ENCODE results near the gene HECTD2.
A peak's percentile ranks its signal among the peaks of the same experiment; 100 is the strongest.
"Not testable (repeated sequence)": the region's sequence is repeated elsewhere in the genome, so short reads cannot be mapped to it uniquely, and the experiment has no call there.

The HECTD2 gene

GRCh38 chr10:91537614-91538383 is 127.7 kb downstream of the HECTD2 start:
- no peak for DNase-seq (ENCODE audit: low spot score)

DNA sequence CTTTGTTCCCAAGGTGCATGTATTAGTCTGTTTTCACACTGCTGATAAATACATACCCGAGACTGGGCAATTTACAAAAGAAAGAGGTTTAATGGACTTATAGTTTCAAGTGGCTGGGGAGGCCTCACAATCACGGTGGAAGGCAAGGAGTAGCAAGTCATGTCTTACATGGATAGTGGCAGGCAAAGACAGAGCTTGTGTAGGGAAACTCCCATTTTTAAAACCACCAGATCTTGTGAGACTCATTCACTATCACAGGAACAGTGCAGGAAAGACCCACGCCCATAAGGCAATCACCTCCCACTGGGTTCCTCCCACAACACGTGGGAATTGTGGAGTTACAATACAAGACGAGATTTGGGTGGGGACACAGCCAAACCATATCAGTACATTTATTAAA is 129.8 kb downstream of the HECTD2 start:
- no peak for DNase-seq (ENCODE audit: low spot score)

DNA sequence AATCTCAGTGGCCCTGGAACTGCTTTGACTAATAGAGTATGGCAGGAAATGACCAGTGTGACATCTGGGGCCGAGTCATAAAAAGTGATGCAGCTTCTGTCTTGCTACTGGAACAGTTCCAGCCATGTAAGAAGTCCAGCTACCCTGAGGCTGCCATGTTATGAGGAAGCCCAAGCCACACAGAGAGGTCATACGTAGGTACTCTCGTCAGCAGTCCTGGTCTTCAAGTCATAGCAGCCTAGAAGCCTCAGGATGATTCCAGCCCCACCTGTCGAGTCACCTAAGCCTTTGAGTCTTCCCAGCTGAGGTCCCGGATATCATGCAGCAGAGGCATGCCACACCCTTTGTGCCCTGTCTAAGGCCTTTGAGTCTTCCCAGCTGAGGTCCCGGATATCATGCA is 130.6 kb downstream of the HECTD2 start:
- no peak for DNase-seq (ENCODE audit: low spot score)

DNA sequence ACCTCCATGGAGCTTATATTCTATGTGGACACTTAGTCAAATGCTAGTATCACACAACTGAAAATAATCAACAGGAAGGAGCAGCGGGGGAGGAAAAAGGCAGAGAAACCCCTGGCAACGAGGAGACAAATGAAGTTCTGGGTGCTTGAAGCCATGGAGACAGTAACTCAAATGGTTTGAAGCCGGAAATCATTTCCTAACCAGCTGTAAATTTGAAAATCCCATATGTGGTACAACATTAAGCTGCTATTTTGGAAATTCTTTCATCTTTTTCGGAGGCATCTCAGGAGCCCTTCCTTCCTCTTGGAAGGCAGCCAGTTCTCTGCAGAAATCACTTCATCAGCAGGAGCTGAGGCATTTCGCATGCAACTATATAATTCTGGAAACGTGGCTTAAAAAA is 131.3 kb downstream of the HECTD2 start:
- DNase-seq (ENCODE audit: low spot score) = no peak

- no peak for DNase-seq (ENCODE audit: low spot score)
Observed at GRCh38 chr10:91545384-91545783, 135.2 kb downstream of the HECTD2 start.

DNA sequence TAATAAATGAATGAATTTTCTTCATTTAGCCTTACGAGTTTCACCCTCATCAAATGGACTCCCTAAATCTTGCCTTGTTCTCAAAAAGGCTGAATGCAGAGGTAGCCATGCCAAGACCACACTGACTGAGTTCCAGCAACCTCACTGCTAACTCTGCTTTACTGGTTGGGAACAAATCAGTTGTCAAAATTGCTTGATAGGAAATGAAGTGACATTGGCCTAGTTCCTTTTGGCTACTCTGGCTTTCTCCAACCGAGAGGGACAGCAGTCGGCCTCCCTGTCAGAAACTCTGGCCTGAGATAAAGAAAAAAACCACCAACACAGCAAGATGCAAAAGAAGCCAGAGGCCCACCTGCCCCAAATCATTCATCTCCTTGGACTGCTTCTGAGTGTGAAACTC is 135.7 kb downstream of the HECTD2 start:
- no peak for DNase-seq (ENCODE audit: low spot score)

- DNase-seq (ENCODE audit: low spot score) = no peak
Observed at GRCh38 chr10:91549262-91549661, 139.1 kb downstream of the HECTD2 start.

DNA sequence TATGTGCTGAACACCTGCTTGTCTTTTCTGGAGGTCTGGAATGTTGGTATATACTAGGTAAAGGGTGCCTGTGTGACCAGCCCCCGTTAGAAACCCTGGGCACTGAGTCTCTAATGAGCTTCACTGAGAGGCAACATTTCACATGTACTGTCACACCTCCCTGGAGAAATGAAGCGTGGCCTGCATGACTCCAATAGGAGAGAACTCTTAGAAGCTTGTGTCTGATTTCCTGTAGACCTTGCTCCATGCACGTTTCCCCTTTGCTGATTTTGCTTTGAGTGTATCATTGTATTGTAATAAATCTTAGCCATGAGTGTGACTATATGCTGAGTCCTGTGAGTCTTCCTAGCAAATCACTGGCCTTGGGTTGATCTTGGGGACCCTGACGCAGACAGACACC is 139.9 kb downstream of the HECTD2 start:
- no peak for DNase-seq (ENCODE audit: low spot score)

GRCh38 chr10:91551856-91552255 is 141.7 kb downstream of the HECTD2 start:
- DNase-seq (ENCODE audit: low spot score) = peak; percentile 63

GRCh38 chr10:91552274-91553095 is 142.3 kb downstream of the HECTD2 start:
- DNase-seq (ENCODE audit: low spot score) = no peak

GRCh38 chr10:91555455-91555854 is 145.3 kb downstream of the HECTD2 start:
- DNase-seq (ENCODE audit: low spot score) = no peak

GRCh38 chr10:91556691-91557566 is 146.8 kb downstream of the HECTD2 start:
- DNase-seq (ENCODE audit: low spot score) = no peak

DNA sequence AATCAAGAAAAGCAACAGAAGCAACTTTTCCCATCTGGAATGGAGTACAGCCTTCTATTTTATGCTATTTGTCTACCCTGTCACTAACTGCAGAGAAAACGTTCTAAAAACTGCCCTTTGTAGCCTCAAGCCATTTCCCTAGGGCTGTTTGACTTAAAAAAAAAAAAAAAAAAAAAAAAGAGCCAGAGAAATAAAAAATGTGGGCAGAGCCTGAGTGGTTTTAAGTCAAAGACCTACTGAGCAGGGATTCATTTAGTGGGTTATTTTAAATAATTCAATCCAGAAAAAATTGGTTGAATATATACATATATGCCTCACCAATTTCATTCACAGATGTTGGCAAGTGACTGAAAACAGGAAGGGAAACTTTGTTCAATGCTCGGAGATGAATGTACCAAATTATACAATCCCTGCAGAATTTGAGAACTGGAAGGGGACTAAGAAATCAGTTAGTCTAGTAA is 147.5 kb downstream of the HECTD2 start:
- no peak for DNase-seq (ENCODE audit: low spot score)

- no peak for DNase-seq (ENCODE audit: low spot score)
Observed at GRCh38 chr10:91558473-91558872, 148.3 kb downstream of the HECTD2 start.

GRCh38 chr10:91559169-91559568 is 149.0 kb downstream of the HECTD2 start:
- DNase-seq (ENCODE audit: low spot score) = no peak

- no peak for DNase-seq (ENCODE audit: low spot score)
Observed at GRCh38 chr10:91559750-91560149, 149.6 kb downstream of the HECTD2 start.

GRCh38 chr10:91560827-91561226 is 150.7 kb downstream of the HECTD2 start:
- DNase-seq (ENCODE audit: low spot score) = not testable (repeated sequence)

- no peak for DNase-seq (ENCODE audit: low spot score)
Observed at GRCh38 chr10:91562839-91563581, 152.9 kb downstream of the HECTD2 start.

DNA sequence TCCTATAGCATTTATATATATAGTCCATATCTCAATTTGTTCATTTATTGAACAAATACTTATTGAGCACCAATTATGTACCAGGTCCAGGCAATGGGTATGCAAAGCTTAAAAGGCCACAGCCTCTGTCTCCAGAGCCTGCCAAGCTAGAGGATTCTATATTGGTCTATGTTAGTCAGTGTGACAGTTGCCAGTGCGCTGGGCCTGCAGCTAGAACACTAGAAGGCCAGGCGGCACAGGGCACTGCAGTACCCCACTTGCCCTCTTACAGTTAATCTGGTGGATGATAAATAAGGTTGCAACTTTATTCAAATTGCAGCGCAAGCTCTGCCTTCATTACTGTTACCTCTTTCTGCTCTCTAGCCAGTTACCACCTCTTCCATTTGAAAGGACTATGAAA is 153.9 kb downstream of the HECTD2 start:
- no peak for DNase-seq (ENCODE audit: low spot score)

Data from cerebellar cortex (tissue), 1 donor.